ENCODE results near the gene CRIM1.

GRCh38 chr2:36388472-36388871 lies 32.9 kb downstream of the CRIM1 start:
- no peak for TF ChIP-seq CTCF (conservative IDR thresholded peaks at IDR 0.05; ENCODE audit: low read depth, low read length)
- TF ChIP-seq EZH2 (IDR thresholded peaks at IDR 0.05; ENCODE audit: borderline replicate concordance, low read depth, low read length, poor library complexity, severe bottlenecking): no peak

Data from A673 (cell line).